GM12872 (cell line): ENCODE results near the gene SNRNP27.

Experiments
- TF ChIP-seq, protein P1 (sequence below): IDR thresholded peaks from 3 replicates; pipeline ENCODE4 v1.5.1; 2011; ENCODE audit warnings: low read depth, mild to moderate bottlenecking, low read length, moderate library complexity; ENCODE audit not compliant: insufficient read depth

The SNRNP27 gene

GRCh38 chr2:69936906-69937305, 43.1 kb downstream of the SNRNP27 start:
- TF ChIP-seq, protein P1, sequence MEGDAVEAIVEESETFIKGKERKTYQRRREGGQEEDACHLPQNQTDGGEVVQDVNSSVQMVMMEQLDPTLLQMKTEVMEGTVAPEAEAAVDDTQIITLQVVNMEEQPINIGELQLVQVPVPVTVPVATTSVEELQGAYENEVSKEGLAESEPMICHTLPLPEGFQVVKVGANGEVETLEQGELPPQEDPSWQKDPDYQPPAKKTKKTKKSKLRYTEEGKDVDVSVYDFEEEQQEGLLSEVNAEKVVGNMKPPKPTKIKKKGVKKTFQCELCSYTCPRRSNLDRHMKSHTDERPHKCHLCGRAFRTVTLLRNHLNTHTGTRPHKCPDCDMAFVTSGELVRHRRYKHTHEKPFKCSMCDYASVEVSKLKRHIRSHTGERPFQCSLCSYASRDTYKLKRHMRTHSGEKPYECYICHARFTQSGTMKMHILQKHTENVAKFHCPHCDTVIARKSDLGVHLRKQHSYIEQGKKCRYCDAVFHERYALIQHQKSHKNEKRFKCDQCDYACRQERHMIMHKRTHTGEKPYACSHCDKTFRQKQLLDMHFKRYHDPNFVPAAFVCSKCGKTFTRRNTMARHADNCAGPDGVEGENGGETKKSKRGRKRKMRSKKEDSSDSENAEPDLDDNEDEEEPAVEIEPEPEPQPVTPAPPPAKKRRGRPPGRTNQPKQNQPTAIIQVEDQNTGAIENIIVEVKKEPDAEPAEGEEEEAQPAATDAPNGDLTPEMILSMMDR: no peak

DNA sequence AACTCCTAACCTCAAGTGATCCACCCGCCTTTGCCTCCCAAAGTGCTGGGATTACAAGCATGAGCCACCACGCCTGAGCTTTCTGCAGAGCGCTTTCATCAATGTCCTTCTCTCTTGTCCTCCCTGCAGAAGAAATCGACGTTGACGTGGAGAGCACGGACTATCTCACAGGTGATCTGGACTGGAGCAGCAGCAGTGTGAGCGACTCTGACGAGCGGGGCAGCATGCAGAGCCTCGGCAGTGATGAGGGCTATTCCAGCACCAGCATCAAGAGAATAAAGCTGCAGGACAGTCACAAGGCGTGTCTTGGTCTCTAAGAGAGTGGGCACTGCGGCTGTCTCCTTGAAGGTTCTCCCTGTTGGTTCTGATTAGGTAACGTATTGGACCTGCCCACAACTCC, 44.2 kb downstream of the SNRNP27 start:
- TF ChIP-seq, protein P1: no peak

GRCh38 chr2:69939722-69940121, 46.0 kb downstream of the SNRNP27 start:
- TF ChIP-seq, protein P1: no peak

GRCh38 chr2:69940691-69941090, 46.9 kb downstream of the SNRNP27 start:
- TF ChIP-seq, protein P1: no peak

GRCh38 chr2:69943000-69943842, 49.5 kb downstream of the SNRNP27 start:
- TF ChIP-seq, protein P1: no peak

DNA sequence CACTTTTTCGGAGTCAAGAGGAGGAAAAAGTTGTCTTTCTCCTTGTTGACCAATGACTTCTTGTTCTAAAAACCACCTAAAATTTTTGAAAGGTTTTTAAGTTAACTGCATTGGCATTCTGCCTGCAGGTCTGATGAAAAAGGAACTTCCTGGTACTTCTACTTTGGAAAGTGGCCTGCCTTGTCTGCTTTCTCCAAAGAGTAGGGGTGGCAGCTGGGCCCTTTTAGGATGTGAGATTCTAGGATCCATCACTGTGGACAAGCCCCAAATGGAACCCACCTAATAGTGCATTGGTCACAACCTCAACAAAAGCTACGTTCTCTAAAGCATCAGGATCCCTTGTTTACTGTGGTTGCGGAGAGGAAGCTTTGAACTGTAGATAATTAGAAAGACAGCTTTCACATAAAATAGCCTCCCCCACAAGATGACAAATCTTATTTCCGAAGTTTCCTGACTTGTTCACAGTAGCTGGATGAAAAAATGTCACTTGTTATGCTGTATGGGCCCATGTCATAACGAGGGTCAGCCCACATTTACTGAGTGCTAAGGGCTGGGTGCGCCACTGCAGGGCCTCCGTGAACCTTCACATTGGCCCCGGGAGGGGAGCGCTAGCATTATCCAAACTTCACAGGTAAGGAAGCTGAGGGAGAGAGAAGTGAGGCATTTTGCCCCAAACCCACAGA, 50.2 kb downstream of the SNRNP27 start:
- TF ChIP-seq, protein P1: no peak

DNA sequence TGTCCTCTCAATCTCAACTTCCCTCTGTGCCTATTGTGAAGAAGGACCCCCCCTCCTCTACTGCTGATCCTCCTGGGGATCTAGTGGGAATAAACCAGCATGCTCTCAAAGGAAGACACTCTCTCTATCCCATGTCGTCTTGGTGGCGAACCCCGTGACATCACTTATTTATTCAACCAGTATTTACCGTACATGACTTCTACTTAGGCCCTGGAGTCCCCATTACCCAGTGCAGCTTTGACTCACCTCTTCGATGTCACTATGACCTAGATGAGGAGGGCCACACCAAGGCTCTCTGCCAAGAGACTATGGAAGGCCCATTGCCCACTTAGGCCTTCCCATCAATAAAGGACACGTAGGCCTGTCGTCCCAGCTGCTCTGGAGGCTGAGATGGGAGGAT, 51.0 kb downstream of the SNRNP27 start:
- TF ChIP-seq, protein P1: no peak
